ENCODE measurements around the gene DIPK1C. TPM values are rescaled to one million over a fixed set of nuclear protein-coding genes. Genes with fewer than 3 reads are reported as not detected.

The DIPK1C gene
- total RNA-seq, 1 donor from 2014 or later, result not detected

GRCh38 chr18:74397572-74397971 lies 59.5 kb downstream of the DIPK1C start:
- TF ChIP-seq CTCF (IDR thresholded peaks at IDR 0.05; ENCODE audit: insufficient read depth, low read length, poor library complexity, severe bottlenecking), result no peak
- Histone ChIP-seq H3K36me3 (ENCODE audit: control insufficient read depth, insufficient read depth, low read length) (no peaks in the 10 kb centered on the region), H3K27me3 (ENCODE audit: control insufficient read depth, insufficient read depth, low read length) (no peaks in the 10 kb centered on the region), H3K4me3 (ENCODE audit: low read depth, low read length) (no peak overlapping the region)
- DNase-seq (ENCODE audit: low read depth), result no peak

GRCh38 chr18:74396171-74397169 lies 60.6 kb downstream of the DIPK1C start:
- H3K27me3 ChIP-seq (ENCODE audit: control insufficient read depth, insufficient read depth, low read length), result no peaks in the 10 kb centered on the region
- H3K4me3 ChIP-seq (ENCODE audit: low read depth, low read length), result no peak overlapping the region
- no peaks in the 10 kb centered on the region for H3K36me3 ChIP-seq (ENCODE audit: control insufficient read depth, insufficient read depth, low read length)
- TF ChIP-seq CTCF (IDR thresholded peaks at IDR 0.05; ENCODE audit: insufficient read depth, low read length, poor library complexity, severe bottlenecking), result no peak
- DNase-seq (ENCODE audit: low read depth), result no peak

DNA sequence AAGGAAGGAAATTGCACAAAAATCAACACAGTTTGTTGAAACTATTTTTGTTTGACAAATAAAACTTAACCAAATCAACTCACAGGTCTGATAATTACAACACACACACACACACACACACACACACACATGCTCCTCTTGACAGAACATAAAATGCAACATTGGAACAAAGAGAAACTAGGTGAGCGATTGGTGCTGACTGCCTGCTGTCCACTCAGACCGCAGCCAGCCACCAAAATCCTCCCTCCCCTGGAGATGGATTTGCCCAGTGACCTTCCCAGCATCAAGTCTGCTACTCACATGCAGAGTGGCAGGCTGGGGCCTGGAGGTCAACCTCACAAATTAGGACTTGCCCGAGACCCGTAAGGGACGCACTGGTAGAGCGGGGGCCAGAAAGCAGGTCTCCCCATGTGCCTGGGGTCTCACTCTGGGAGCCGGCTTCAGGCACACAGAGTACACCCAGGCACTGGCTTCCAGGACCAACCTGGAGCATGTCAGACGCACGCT lies 61.4 kb downstream of the DIPK1C start:
- no peak overlapping the region for H3K4me3 ChIP-seq (ENCODE audit: low read depth, low read length)
- no peaks in the 10 kb centered on the region for H3K36me3 ChIP-seq (ENCODE audit: control insufficient read depth, insufficient read depth, low read length)
- no peaks in the 10 kb centered on the region for H3K27me3 ChIP-seq (ENCODE audit: control insufficient read depth, insufficient read depth, low read length)
- DNase-seq (ENCODE audit: low read depth), result no peak
- TF ChIP-seq CTCF (IDR thresholded peaks at IDR 0.05; ENCODE audit: insufficient read depth, low read length, poor library complexity, severe bottlenecking), result no peak

GRCh38 chr18:74395006-74395405 lies 62.1 kb downstream of the DIPK1C start:
- Histone ChIP-seq H3K27me3 (ENCODE audit: control insufficient read depth, insufficient read depth, low read length) (no peaks in the 10 kb centered on the region), H3K4me3 (ENCODE audit: low read depth, low read length) (no peak overlapping the region), H3K36me3 (ENCODE audit: control insufficient read depth, insufficient read depth, low read length) (no peaks in the 10 kb centered on the region)
- TF ChIP-seq CTCF (IDR thresholded peaks at IDR 0.05; ENCODE audit: insufficient read depth, low read length, poor library complexity, severe bottlenecking), result no peak
- no peak for DNase-seq (ENCODE audit: low read depth)

GRCh38 chr18:74392323-74392722 lies 64.8 kb downstream of the DIPK1C start:
- Histone ChIP-seq H3K36me3 (ENCODE audit: control insufficient read depth, insufficient read depth, low read length) (no peaks in the 10 kb centered on the region), H3K4me3 (ENCODE audit: low read depth, low read length) (no peak overlapping the region), H3K27me3 (ENCODE audit: control insufficient read depth, insufficient read depth, low read length) (no peaks in the 10 kb centered on the region)
- TF ChIP-seq CTCF (IDR thresholded peaks at IDR 0.05; ENCODE audit: insufficient read depth, low read length, poor library complexity, severe bottlenecking), result no peak
- no peak for DNase-seq (ENCODE audit: low read depth)

Measured in kidney epithelial cell (primary cell).